NK-92 (cell line): ENCODE data around the gene DDOST.
"Not testable (repeated sequence)": the region's sequence is repeated elsewhere in the genome, so short reads cannot be mapped to it uniquely, and the experiment has no call there.

ENCODE experiments used
- DNase-seq: peaks from one replicate; lab custom pipeline; 2025; ENCODE audit not compliant: unreplicated experiment; lab: John Stamatoyannopoulos, UW

DDOST gene

GRCh38 chr1:20691872-20692271, 30.7 kb upstream of the DDOST start:
- DNase-seq = no peak

- no peak for DNase-seq
Measured at GRCh38 chr1:20689645-20690056, 28.5 kb upstream of the DDOST start.

- DNase-seq = no peak
Measured at GRCh38 chr1:20686883-20687725, 25.9 kb upstream of the DDOST start.

GRCh38 chr1:20685741-20686140, 24.6 kb upstream of the DDOST start:
- no peak for DNase-seq

GRCh38 chr1:20685099-20685662, 24.0 kb upstream of the DDOST start:
- DNase-seq = no peak

- DNase-seq = no peak
Measured at GRCh38 chr1:20684651-20685050, 23.5 kb upstream of the DDOST start.

- no peak for DNase-seq
Measured at GRCh38 chr1:20684050-20684620, 23.0 kb upstream of the DDOST start.

- no peak for DNase-seq
Measured at GRCh38 chr1:20683614-20684013, 22.4 kb upstream of the DDOST start.

GRCh38 chr1:20682571-20683236, 21.5 kb upstream of the DDOST start:
- no peak for DNase-seq

GRCh38 chr1:20681999-20682398, 20.8 kb upstream of the DDOST start:
- no peak for DNase-seq

GRCh38 chr1:20680269-20680668, 19.1 kb upstream of the DDOST start:
- DNase-seq = no peak

- no peak for DNase-seq
Measured at GRCh38 chr1:20678599-20678998, 17.4 kb upstream of the DDOST start.

- DNase-seq = not testable (repeated sequence)
Measured at GRCh38 chr1:20673626-20674025, 12.5 kb upstream of the DDOST start.

- DNase-seq = no peak
Measured at GRCh38 chr1:20672265-20672632, 11.1 kb upstream of the DDOST start.

- DNase-seq = no peak
Measured at GRCh38 chr1:20670936-20671335, 9.8 kb upstream of the DDOST start.

- no peak for DNase-seq
Measured at GRCh38 chr1:20668581-20668980, 7.4 kb upstream of the DDOST start.

- DNase-seq = no peak
Measured at GRCh38 chr1:20666804-20667203, 5.6 kb upstream of the DDOST start.

GRCh38 chr1:20666146-20666545, 5.0 kb upstream of the DDOST start:
- no peak for DNase-seq

GRCh38 chr1:20665726-20666125, 4.6 kb upstream of the DDOST start:
- no peak for DNase-seq

GRCh38 chr1:20663969-20664715, 3.0 kb upstream of the DDOST start:
- no peak for DNase-seq

GRCh38 chr1:20663365-20663764, 2.2 kb upstream of the DDOST start:
- no peak for DNase-seq
